Neural cell (in vitro differentiated cells): ENCODE results near the gene OSBPL1A. TPM values are rescaled to one million over a fixed set of nuclear protein-coding genes. Genes with fewer than 3 reads are reported as not detected.

ENCODE experiments used
- H2AFZ ChIP-seq: fragments of 200-600, 300-800 bp; sonication (generic), shearing (Covaris generic); 2 replicates; pipeline ENCODE4 v1.6.0; 2014; ENCODE audit warnings: low read depth, mild to moderate bottlenecking, antibody characterized with exemption, low read length, moderate library complexity
- H3F3A ChIP-seq: fragments of 200-600 bp; shearing (Covaris generic); 2 replicates; pipeline ENCODE4 v1.6.1; 2016; ENCODE audit warnings: mild to moderate bottlenecking, moderate library complexity, mixed read lengths, antibody characterized with exemption, low read length; ENCODE audit not compliant: insufficient read depth, poor library complexity, severe bottlenecking
- H3K27ac ChIP-seq: fragments of 200-600, 300-800 bp; sonication (generic), shearing (Covaris generic); 2 replicates; pipeline ENCODE4 v1.5.1; 2014; ENCODE audit warnings: mild to moderate bottlenecking, low read length, moderate library complexity
- H3K27me3 ChIP-seq: fragments of 300-800, 200-600 bp; sonication (generic), shearing (Covaris generic); 2 replicates; pipeline ENCODE4 v1.6.0; 2014; ENCODE audit warnings: mild to moderate bottlenecking, low read depth, low read length, moderate library complexity; ENCODE audit not compliant: insufficient read depth
- H3K36me3 ChIP-seq: fragments of 300-800, 200-600 bp; sonication (generic), shearing (Covaris generic); 2 replicates; pipeline ENCODE4 v1.5.1; 2014; ENCODE audit warnings: mild to moderate bottlenecking, antibody characterized with exemption, low read length, moderate library complexity; ENCODE audit not compliant: insufficient read depth
- H3K4me2 ChIP-seq: fragments of 300-800, 200-600 bp; sonication (generic), shearing (Covaris generic); 2 replicates; pipeline ENCODE4 v1.6.0; 2014; ENCODE audit warnings: mild to moderate bottlenecking, low read length
- H3K4me3 ChIP-seq: fragments of 300-800, 200-600 bp; sonication (generic), shearing (Covaris generic); 2 replicates; pipeline ENCODE4 v1.5.1; 2014; ENCODE audit warnings: mild to moderate bottlenecking, low read length, moderate library complexity
- H3K79me2 ChIP-seq: fragments of 200-600 bp; shearing (Covaris generic); replicated peaks from 2 replicates; pipeline ENCODE4 v1.6.0; 2014; ENCODE audit warnings: mild to moderate bottlenecking, low read length, moderate library complexity; ENCODE audit not compliant: insufficient read depth
- H3K9ac ChIP-seq: fragments of 300-800, 200-600 bp; sonication (generic), shearing (Covaris generic); 2 replicates; pipeline ENCODE4 v1.6.1; 2016; ENCODE audit warnings: mild to moderate bottlenecking, low read length, mixed read lengths
- H3K9me2 ChIP-seq: fragments of 200-600 bp; shearing (Covaris generic); 2 replicates; pipeline ENCODE4 v1.6.1; 2016; ENCODE audit warnings: mild to moderate bottlenecking, low read length, mixed read lengths; ENCODE audit not compliant: insufficient read depth
- H3K9me3 ChIP-seq: fragments of 200-600, 300-800 bp; sonication (generic), shearing (Covaris generic); 2 replicates; pipeline ENCODE4 v1.6.1; 2016; ENCODE audit warnings: mild to moderate bottlenecking, mixed run types, low read length, moderate library complexity, mixed read lengths
- H4K20me1 ChIP-seq: fragments of 200-600 bp; shearing (Covaris generic); 2 replicates; pipeline ENCODE4 v1.6.1; 2016; ENCODE audit warnings: mild to moderate bottlenecking, mixed run types; ENCODE audit not compliant: insufficient read depth
- CTCF ChIP-seq: fragments of 450-650 bp; IDR thresholded peaks from 2 replicates; pipeline ENCODE4 v1.5.1; 2014; ENCODE audit warnings: antibody characterized with exemption, mild to moderate bottlenecking, moderate library complexity; ENCODE audit not compliant: poor library complexity, severe bottlenecking
- EP300 ChIP-seq: fragments of 450-650 bp; conservative IDR thresholded peaks from 2 replicates; pipeline ENCODE4 v1.6.1; 2014; ENCODE audit warnings: antibody characterized with exemption, mild to moderate bottlenecking, moderate library complexity; ENCODE audit not compliant: poor library complexity, severe bottlenecking
- EZH2 ChIP-seq: fragments of 200-600, 300-800 bp; shearing (Covaris generic), sonication (generic); IDR thresholded peaks from 2 replicates; pipeline ENCODE4 v1.6.1; 2014; ENCODE audit warnings: antibody characterized with exemption, low read length, borderline replicate concordance, mild to moderate bottlenecking; ENCODE audit not compliant: insufficient read depth, poor library complexity, severe bottlenecking
- MXI1 ChIP-seq: fragments of 450-650 bp; conservative IDR thresholded peaks from 2 replicates; pipeline ENCODE4 v1.6.1; 2014; ENCODE audit warnings: antibody characterized with exemption, mild to moderate bottlenecking; ENCODE audit not compliant: poor library complexity, severe bottlenecking
- POLR2AphosphoS5 ChIP-seq: IDR thresholded peaks from 2 replicates; pipeline ENCODE4 v1.6.1; 2012
- RAD21 ChIP-seq: fragments of 450-650 bp; conservative IDR thresholded peaks from 2 replicates; pipeline ENCODE4 v1.6.1; 2014; ENCODE audit warnings: antibody characterized with exemption, mild to moderate bottlenecking, moderate library complexity
- REST ChIP-seq: IDR thresholded peaks from 2 replicates; pipeline ENCODE4 v1.6.1; 2012; ENCODE audit warnings: borderline replicate concordance
- SMC3 ChIP-seq: fragments of 450-650 bp; conservative IDR thresholded peaks from 2 replicates; pipeline ENCODE4 v1.6.1; 2014; ENCODE audit warnings: antibody characterized with exemption, mild to moderate bottlenecking, moderate library complexity; ENCODE audit not compliant: poor library complexity
- TAF1 ChIP-seq: IDR thresholded peaks from 2 replicates; pipeline ENCODE4 v1.6.1; 2012; ENCODE audit warnings: low read depth
- polyA plus RNA-seq: library from polyadenylated mRNA; depleted of rRNA; stranded (reverse); fragments of >200 nt; gene quantifications from 2 replicates; pipeline ENCODE4 v1.2.3, GENCODE V29; 2014

Gene OSBPL1A
- polyA plus RNA-seq, 1 donor from 2014 or later = 24.9 TPM

- Histone ChIP-seq H3K4me3 (no peak overlapping the region), H3F3A (no peaks in the 10 kb centered on the region), H3K36me3 (no peaks in the 10 kb centered on the region), H3K9me3 (no peaks in the 10 kb centered on the region), H4K20me1 (no peaks in the 10 kb centered on the region), H3K4me2 (no peak overlapping the region), H3K27ac (no peak overlapping the region), H3K27me3 (no peaks in the 10 kb centered on the region), H2AFZ (no peak overlapping the region), H3K9me2 (no peaks in the 10 kb centered on the region), H3K9ac (no peak overlapping the region), H3K79me2 (no peaks in the 10 kb centered on the region)
- TF ChIP-seq REST = no peak
- no peak for TF ChIP-seq EZH2
- no peak for TF ChIP-seq TAF1
- no peak for TF ChIP-seq MXI1
- TF ChIP-seq POLR2AphosphoS5 = no peak
- TF ChIP-seq EP300 = no peak
- TF ChIP-seq RAD21 = no peak
- TF ChIP-seq CTCF = no peak
- no peak for TF ChIP-seq SMC3
Measured at GRCh38 chr18:24187689-24188088, 209.9 kb downstream of the OSBPL1A start.

GRCh38 chr18:24187049-24187448 is 210.6 kb downstream of the OSBPL1A start:
- TF ChIP-seq EP300 = no peak
- no peak for TF ChIP-seq SMC3

GRCh38 chr18:24185805-24186204 is 211.8 kb downstream of the OSBPL1A start:
- Histone ChIP-seq H3K36me3 (no peaks in the 10 kb centered on the region), H2AFZ (no peak overlapping the region), H3K9me2 (no peaks in the 10 kb centered on the region), H4K20me1 (no peaks in the 10 kb centered on the region), H3K9me3 (no peaks in the 10 kb centered on the region), H3F3A (no peaks in the 10 kb centered on the region), H3K4me3 (no peak overlapping the region), H3K27ac (no peak overlapping the region), H3K27me3 (no peaks in the 10 kb centered on the region), H3K4me2 (no peak overlapping the region), H3K9ac (no peak overlapping the region), H3K79me2 (no peaks in the 10 kb centered on the region)
- TF ChIP-seq MXI1 (no peak), POLR2AphosphoS5 (no peak), TAF1 (no peak), EP300 (no peak), EZH2 (no peak), REST (no peak), CTCF (no peak), SMC3 (no peak), RAD21 (no peak)

More at GRCh38 chr18:24187049-24187448, 210.6 kb downstream of the OSBPL1A start:
- no peaks in the 10 kb centered on the region for H3K79me2 ChIP-seq
- no peaks in the 10 kb centered on the region for H3K36me3 ChIP-seq
- H3K9me2 ChIP-seq = no peaks in the 10 kb centered on the region
- no peak overlapping the region for H3K27ac ChIP-seq
- H3K27me3 ChIP-seq = no peaks in the 10 kb centered on the region
- no peak overlapping the region for H3K4me3 ChIP-seq
- H3K9ac ChIP-seq = no peak overlapping the region
- H4K20me1 ChIP-seq = no peaks in the 10 kb centered on the region
- no peak overlapping the region for H3K4me2 ChIP-seq
- H2AFZ ChIP-seq = no peak overlapping the region
- no peaks in the 10 kb centered on the region for H3F3A ChIP-seq
- H3K9me3 ChIP-seq = no peaks in the 10 kb centered on the region
